HepG2 (cell line): ENCODE data around the gene ST14. TPM values are rescaled to one million over a fixed set of nuclear protein-coding genes. Genes with fewer than 3 reads are reported as not detected.

Experiments
- CCDC6 ChIP-seq: sonication (generic); formaldehyde crosslinking; IDR thresholded peaks from 2 replicates; pipeline ENCODE4 v1.8.1; 2022; ENCODE audit warnings: mild to moderate bottlenecking, missing genetic modification reagents, moderate library complexity
- CREM ChIP-seq, 2 experiments: sonication (generic) in 1 of 2; formaldehyde crosslinking in 1 of 2; IDR thresholded peaks; 2 replicates each; pipeline versions ENCODE4 v1.4.0 to v1.6.1; 2016 to 2020; ENCODE audit warnings: antibody characterized with exemption in 1 of 2, mild to moderate bottlenecking in 1 of 2, missing genetic modification reagents in 1 of 2
- FOSL1 ChIP-seq: sonication (generic); formaldehyde crosslinking; IDR thresholded peaks from 2 replicates; pipeline ENCODE4 v1.9.0; 2021; ENCODE audit warnings: missing genetic modification reagents, borderline replicate concordance
- FOXJ3 ChIP-seq: sonication (generic); formaldehyde crosslinking; IDR thresholded peaks from 2 replicates; pipeline ENCODE4 v1.4.0; 2020; ENCODE audit warnings: missing genetic modification reagents, mild to moderate bottlenecking, borderline replicate concordance
- JUND ChIP-seq: sonication (generic); formaldehyde crosslinking; IDR thresholded peaks from 2 replicates; pipeline ENCODE4 v1.8.0; 2022; ENCODE audit warnings: mild to moderate bottlenecking, missing genetic modification reagents
- KLF9 ChIP-seq: IDR thresholded peaks from 2 replicates; pipeline ENCODE4 v1.6.1; 2016; ENCODE audit warnings: low read depth
- MTF1 ChIP-seq: sonication (generic); formaldehyde crosslinking; IDR thresholded peaks from 2 replicates; pipeline ENCODE4 v1.5.0; 2020; ENCODE audit warnings: missing genetic modification reagents
- RAD21 ChIP-seq: fragments of 450-650 bp; formaldehyde crosslinking; IDR thresholded peaks from 2 replicates; pipeline ENCODE4 v1.5.0; 2020; ENCODE audit warnings: mild to moderate bottlenecking
- RFX3 ChIP-seq: IDR thresholded peaks from 2 replicates; pipeline ENCODE4 v1.6.1; 2016; ENCODE audit warnings: missing biosample characterization, missing genetic modification reagents
- RFX5 ChIP-seq: IDR thresholded peaks from 2 replicates; pipeline ENCODE4 v1.6.1; 2011; ENCODE audit warnings: low read depth, low read length, improper control_type of control experiment
- RFXANK ChIP-seq: IDR thresholded peaks from 2 replicates; pipeline ENCODE4 v1.6.1; 2016
- RXRA ChIP-seq: sonication (generic); formaldehyde crosslinking; IDR thresholded peaks from 2 replicates; pipeline ENCODE4 v1.5.1; 2020; ENCODE audit warnings: missing genetic modification reagents
- SIN3A ChIP-seq: IDR thresholded peaks from 2 replicates; pipeline ENCODE4 v1.6.1; 2011; ENCODE audit warnings: low read depth, mild to moderate bottlenecking, control low read depth, low read length, borderline replicate concordance
- SOX6 ChIP-seq, 2 experiments: fragments of 450-650 bp in 1 of 2; sonication (generic) in 1 of 2; formaldehyde crosslinking in 1 of 2; IDR thresholded peaks; 2 replicates each; pipeline versions ENCODE4 v1.4.0 to v1.6.1; 2017 to 2020; ENCODE audit warnings: antibody characterized with exemption in 1 of 2, mild to moderate bottlenecking in 1 of 2, missing genetic modification reagents in 1 of 2
- SP1 ChIP-seq, 2 experiments: fragments of 450-650 bp in 1 of 2; sonication (generic) in 1 of 2; formaldehyde crosslinking in 1 of 2; IDR thresholded peaks; 2 replicates each; pipeline versions ENCODE4 v1.4.0 to v1.6.1; 2016 to 2020; ENCODE audit warnings: missing genetic modification reagents in 1 of 2
- ZBTB1 ChIP-seq: sonication (generic); formaldehyde crosslinking; IDR thresholded peaks from 2 replicates; pipeline ENCODE4 v1.4.0; 2020; ENCODE audit warnings: missing genetic modification reagents, borderline replicate concordance
- ZFAT ChIP-seq: sonication (generic); formaldehyde crosslinking; conservative IDR thresholded peaks from 2 replicates; pipeline ENCODE4 v1.8.1; 2023; ENCODE audit warnings: missing genetic modification reagents, inconsistent platforms
- ZKSCAN1 ChIP-seq: fragments of 150-350 bp; IDR thresholded peaks from 2 replicates; pipeline ENCODE4 v1.6.1; 2014; ENCODE audit warnings: low read length
- ZNF563 ChIP-seq: sonication (generic); formaldehyde crosslinking; IDR thresholded peaks from 2 replicates; pipeline ENCODE4 v1.8.0; 2022; ENCODE audit warnings: mild to moderate bottlenecking, moderate library complexity, missing genetic modification reagents
- polyA plus RNA-seq, 8 experiments: library from polyadenylated mRNA; depleted of rRNA in 3 of 8; stranded (reverse) in 7 of 8; unstranded in 1 of 8; fragments of >200 nt; fragmentation: Illumina TruSeq in 4 of 8; extraction: Trizol in 4 of 8; gene quantifications; 2 replicates each; pipeline versions ENCODE4 v1.2.1 to v1.2.3, GENCODE V29; 2011 to 2016; ENCODE audit warnings: low read depth in 4 of 8, missing spikeins in 1 of 8, mixed read lengths in 1 of 8; ENCODE audit not compliant: insufficient read depth in 1 of 8
- total RNA-seq, 5 experiments: library from RNA; depleted of rRNA; stranded (reverse); fragments of >200 nt; fragmentation: Illumina TruSeq; extraction: Trizol; gene quantifications; 2 replicates each; pipeline ENCODE4 v1.2.3, GENCODE V29; 2016; ENCODE audit warnings: low read depth in 1 of 5
- TF ChIP-seq, protein P1 (sequence below): sonication (generic); formaldehyde crosslinking; IDR thresholded peaks from 2 replicates; pipeline ENCODE4 v1.4.0; 2020; ENCODE audit warnings: mild to moderate bottlenecking, missing genetic modification reagents, borderline replicate concordance
- TF ChIP-seq, protein P2 (sequence below): IDR thresholded peaks from 2 replicates; pipeline ENCODE4 v1.4.0; 2020; ENCODE audit warnings: mild to moderate bottlenecking, missing genetic modification reagents
- TF ChIP-seq, protein P3 (sequence below): sonication (generic); formaldehyde crosslinking; IDR thresholded peaks from 2 replicates; pipeline ENCODE4 v1.4.0; 2020; ENCODE audit warnings: mild to moderate bottlenecking, low read depth, missing genetic modification reagents

Gene ST14
- total and polyA plus RNA-seq, 2 of the 13 experiments (the other 11 are each of a cell fraction or from before 2014, with no cell fraction given): 0.88 to 1.4 TPM

DNA sequence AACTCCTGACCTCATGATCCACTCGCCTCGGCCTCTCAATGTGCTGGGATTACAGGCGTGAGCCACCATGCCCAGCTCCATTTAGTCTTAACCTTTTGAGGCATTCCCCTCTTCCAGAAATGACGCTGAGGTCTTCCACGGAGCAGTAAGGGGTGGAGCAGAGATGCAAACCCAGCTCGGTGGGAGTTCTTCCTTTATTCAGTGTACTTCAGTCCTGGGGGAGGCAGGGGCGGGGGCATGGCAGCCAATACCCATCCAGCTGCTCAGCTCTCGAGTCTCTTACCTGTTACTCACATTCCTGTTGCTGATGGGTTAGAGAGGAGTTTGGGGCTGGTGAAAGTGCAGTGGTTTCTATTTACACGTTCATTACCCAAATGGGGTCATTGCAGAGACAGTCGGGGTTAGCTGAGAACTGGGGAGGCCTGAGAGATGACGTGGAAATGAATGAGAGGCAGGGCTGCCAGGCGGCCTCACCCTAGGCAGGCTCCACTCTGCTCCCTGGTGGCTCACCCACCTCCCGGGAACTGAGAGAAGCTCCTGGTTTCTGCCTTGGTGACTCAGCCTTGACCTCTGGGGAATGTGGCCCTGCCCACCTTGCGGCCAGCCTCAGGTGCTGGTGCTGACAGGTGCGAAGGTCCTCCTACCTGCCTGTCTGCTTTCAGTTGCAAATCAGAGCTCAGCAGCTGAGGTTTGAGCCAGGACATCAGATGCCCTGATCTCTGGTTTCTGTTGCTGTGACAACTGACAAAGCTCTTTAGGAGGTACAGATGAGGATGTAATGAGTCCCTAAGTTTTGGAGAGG, 13.4 kb upstream of the ST14 start (continued):
- TF ChIP-seq SOX6 (IDR thresholded peaks at IDR 0.05): no peak
- 0 out of 2 replicates have a peak, but pooled peaks have one; percentile 12 for TF ChIP-seq SOX6 (CRISPR knock-in tag; IDR thresholded peaks at IDR 0.05)
- TF ChIP-seq, protein P1, sequence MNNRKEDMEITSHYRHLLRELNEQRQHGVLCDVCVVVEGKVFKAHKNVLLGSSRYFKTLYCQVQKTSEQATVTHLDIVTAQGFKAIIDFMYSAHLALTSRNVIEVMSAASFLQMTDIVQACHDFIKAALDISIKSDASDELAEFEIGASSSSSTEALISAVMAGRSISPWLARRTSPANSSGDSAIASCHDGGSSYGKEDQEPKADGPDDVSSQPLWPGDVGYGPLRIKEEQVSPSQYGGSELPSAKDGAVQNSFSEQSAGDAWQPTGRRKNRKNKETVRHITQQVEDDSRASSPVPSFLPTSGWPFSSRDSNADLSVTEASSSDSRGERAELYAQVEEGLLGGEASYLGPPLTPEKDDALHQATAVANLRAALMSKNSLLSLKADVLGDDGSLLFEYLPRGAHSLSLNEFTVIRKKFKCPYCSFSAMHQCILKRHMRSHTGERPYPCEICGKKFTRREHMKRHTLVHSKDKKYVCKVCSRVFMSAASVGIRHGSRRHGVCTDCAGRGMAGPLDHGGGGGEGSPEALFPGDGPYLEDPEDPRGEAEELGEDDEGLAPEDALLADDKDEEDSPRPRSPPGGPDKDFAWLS (CRISPR knock-in tag): no peak
- no peak for TF ChIP-seq FOSL1 (CRISPR knock-in tag)
- TF ChIP-seq, protein P2, sequence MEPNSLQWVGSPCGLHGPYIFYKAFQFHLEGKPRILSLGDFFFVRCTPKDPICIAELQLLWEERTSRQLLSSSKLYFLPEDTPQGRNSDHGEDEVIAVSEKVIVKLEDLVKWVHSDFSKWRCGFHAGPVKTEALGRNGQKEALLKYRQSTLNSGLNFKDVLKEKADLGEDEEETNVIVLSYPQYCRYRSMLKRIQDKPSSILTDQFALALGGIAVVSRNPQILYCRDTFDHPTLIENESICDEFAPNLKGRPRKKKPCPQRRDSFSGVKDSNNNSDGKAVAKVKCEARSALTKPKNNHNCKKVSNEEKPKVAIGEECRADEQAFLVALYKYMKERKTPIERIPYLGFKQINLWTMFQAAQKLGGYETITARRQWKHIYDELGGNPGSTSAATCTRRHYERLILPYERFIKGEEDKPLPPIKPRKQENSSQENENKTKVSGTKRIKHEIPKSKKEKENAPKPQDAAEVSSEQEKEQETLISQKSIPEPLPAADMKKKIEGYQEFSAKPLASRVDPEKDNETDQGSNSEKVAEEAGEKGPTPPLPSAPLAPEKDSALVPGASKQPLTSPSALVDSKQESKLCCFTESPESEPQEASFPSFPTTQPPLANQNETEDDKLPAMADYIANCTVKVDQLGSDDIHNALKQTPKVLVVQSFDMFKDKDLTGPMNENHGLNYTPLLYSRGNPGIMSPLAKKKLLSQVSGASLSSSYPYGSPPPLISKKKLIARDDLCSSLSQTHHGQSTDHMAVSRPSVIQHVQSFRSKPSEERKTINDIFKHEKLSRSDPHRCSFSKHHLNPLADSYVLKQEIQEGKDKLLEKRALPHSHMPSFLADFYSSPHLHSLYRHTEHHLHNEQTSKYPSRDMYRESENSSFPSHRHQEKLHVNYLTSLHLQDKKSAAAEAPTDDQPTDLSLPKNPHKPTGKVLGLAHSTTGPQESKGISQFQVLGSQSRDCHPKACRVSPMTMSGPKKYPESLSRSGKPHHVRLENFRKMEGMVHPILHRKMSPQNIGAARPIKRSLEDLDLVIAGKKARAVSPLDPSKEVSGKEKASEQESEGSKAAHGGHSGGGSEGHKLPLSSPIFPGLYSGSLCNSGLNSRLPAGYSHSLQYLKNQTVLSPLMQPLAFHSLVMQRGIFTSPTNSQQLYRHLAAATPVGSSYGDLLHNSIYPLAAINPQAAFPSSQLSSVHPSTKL (CRISPR knock-in tag): 0 out of 2 replicates have a peak, but pooled peaks have one; percentile 37
- no peak for TF ChIP-seq ZKSCAN1
- peak; percentile 63 for TF ChIP-seq RAD21 (CRISPR knock-in tag)
- no peak for TF ChIP-seq RFX3 (CRISPR knock-in tag)
- TF ChIP-seq RFX5: no peak
- no peak for TF ChIP-seq ZNF563 (CRISPR knock-in tag)
- no peak for TF ChIP-seq CCDC6 (CRISPR knock-in tag)
- no peak for TF ChIP-seq RFXANK (CRISPR knock-in tag)
- no peak for TF ChIP-seq MTF1 (CRISPR knock-in tag)
- no peak for TF ChIP-seq CREM (IDR thresholded peaks at IDR 0.05)
- no peak for TF ChIP-seq CREM (CRISPR knock-in tag; IDR thresholded peaks at IDR 0.05)
- TF ChIP-seq, protein P3, sequence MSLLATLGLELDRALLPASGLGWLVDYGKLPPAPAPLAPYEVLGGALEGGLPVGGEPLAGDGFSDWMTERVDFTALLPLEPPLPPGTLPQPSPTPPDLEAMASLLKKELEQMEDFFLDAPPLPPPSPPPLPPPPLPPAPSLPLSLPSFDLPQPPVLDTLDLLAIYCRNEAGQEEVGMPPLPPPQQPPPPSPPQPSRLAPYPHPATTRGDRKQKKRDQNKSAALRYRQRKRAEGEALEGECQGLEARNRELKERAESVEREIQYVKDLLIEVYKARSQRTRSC (CRISPR knock-in tag): no peak
- TF ChIP-seq KLF9: no peak
- no peak for TF ChIP-seq ZFAT (CRISPR knock-in tag)
- TF ChIP-seq JUND (CRISPR knock-in tag): 0 out of 2 replicates have a peak, but pooled peaks have one; percentile 24
- peak; percentile 85 for TF ChIP-seq RXRA (CRISPR knock-in tag)
- no peak for TF ChIP-seq SP1 (IDR thresholded peaks at IDR 0.05)
- no peak; the same call in 1 of the 2 replicates for TF ChIP-seq SP1 (CRISPR knock-in tag; IDR thresholded peaks at IDR 0.05)
- no peak for TF ChIP-seq SIN3A
- TF ChIP-seq FOXJ3 (CRISPR knock-in tag): no peak
- TF ChIP-seq ZBTB1: no peak
